Mesenchymal stem cell (in vitro differentiated cells and primary cell): ENCODE measurements around the gene GALNT7.

Experiments
- DNase-seq: peaks from one replicate; pipeline ENCODE4 v3.0.0-alpha.2; 2013
- H2AFZ ChIP-seq: one replicate; pipeline ENCODE4 v1.6.1; 2013; ENCODE audit warnings: low read depth, mild to moderate bottlenecking, control low read depth, inconsistent platforms, low read length, moderate library complexity
- H2AK5ac ChIP-seq: 2 replicates; pipeline ENCODE4 v1.6.1; 2013; ENCODE audit warnings: low read length, moderate library complexity, mild to moderate bottlenecking, inconsistent platforms; ENCODE audit not compliant: severe bottlenecking
- H2BK120ac ChIP-seq: one replicate; pipeline ENCODE4 v1.6.1; 2013; ENCODE audit warnings: low read depth, mild to moderate bottlenecking, inconsistent platforms, low read length, moderate library complexity
- H2BK12ac ChIP-seq, 2 experiments: one replicate each; pipeline ENCODE4 v1.6.1; 2013; ENCODE audit warnings: inconsistent platforms in 2 of 2, low read length in 2 of 2, mild to moderate bottlenecking in 2 of 2, moderate library complexity in 2 of 2, control low read depth in 1 of 2
- H2BK15ac ChIP-seq: one replicate; pipeline ENCODE4 v1.6.1; 2013; ENCODE audit warnings: mild to moderate bottlenecking, low read depth, inconsistent platforms; ENCODE audit not compliant: poor library complexity, severe bottlenecking
- H2BK5ac ChIP-seq: 2 replicates; pipeline ENCODE4 v1.6.1; 2013; ENCODE audit warnings: low read depth, mild to moderate bottlenecking, low read length, control low read depth, inconsistent platforms; ENCODE audit not compliant: poor library complexity, severe bottlenecking
- H3K14ac ChIP-seq, 2 experiments: one replicate each; pipeline ENCODE4 v1.6.1; 2013; ENCODE audit warnings: inconsistent platforms in 2 of 2, low read length in 2 of 2, control low read depth in 1 of 2, mild to moderate bottlenecking in 1 of 2, moderate library complexity in 1 of 2
- H3K18ac ChIP-seq, 2 experiments: one replicate each; pipeline ENCODE4 v1.6.1; 2013; ENCODE audit warnings: inconsistent platforms in 2 of 2, low read length in 2 of 2, control low read depth in 1 of 2, low read depth in 1 of 2, mild to moderate bottlenecking in 1 of 2
- H3K23ac ChIP-seq, 2 experiments: one replicate each; pipeline ENCODE4 v1.6.1; 2013; ENCODE audit warnings: inconsistent platforms in 2 of 2, low read length in 2 of 2, mild to moderate bottlenecking in 2 of 2, moderate library complexity in 2 of 2, control low read depth in 1 of 2
- H3K27ac ChIP-seq: 2 replicates; pipeline ENCODE4 v1.5.1; 2013; ENCODE audit warnings: mild to moderate bottlenecking, moderate library complexity, low read length, control low read depth, inconsistent platforms; ENCODE audit not compliant: poor library complexity, severe bottlenecking
- H3K27me3 ChIP-seq, 2 experiments: 2 replicates each; pipeline versions ENCODE4 v1.6.1 to v1.7.0; 2013; ENCODE audit warnings: low read length in 2 of 2, mild to moderate bottlenecking in 2 of 2, moderate library complexity in 2 of 2, control low read depth in 1 of 2, inconsistent platforms in 1 of 2; ENCODE audit not compliant: control insufficient read depth in 1 of 2, insufficient read depth in 1 of 2
- H3K36me3 ChIP-seq, 2 experiments: 2 replicates each; pipeline versions ENCODE4 v1.6.1 to v1.7.0; 2013; ENCODE audit warnings: low read length in 2 of 2, control low read depth in 1 of 2, inconsistent platforms in 1 of 2, low read depth in 1 of 2, mild to moderate bottlenecking in 1 of 2; ENCODE audit not compliant: insufficient read depth in 2 of 2, control insufficient read depth in 1 of 2
- H3K4ac ChIP-seq, 2 experiments: one replicate each; pipeline ENCODE4 v1.6.1; 2013; ENCODE audit warnings: inconsistent platforms in 2 of 2, low read length in 2 of 2, mild to moderate bottlenecking in 2 of 2, moderate library complexity in 2 of 2, control low read depth in 1 of 2, low read depth in 1 of 2
- H3K4me1 ChIP-seq: 2 replicates; pipeline ENCODE4 v1.6.1; 2013; ENCODE audit warnings: low read depth, low read length, control low read depth; ENCODE audit not compliant: control insufficient read depth, insufficient read depth
- H3K4me2 ChIP-seq: 2 replicates; pipeline ENCODE4 v1.6.1; 2013; ENCODE audit warnings: low read length, mild to moderate bottlenecking, inconsistent platforms; ENCODE audit not compliant: poor library complexity, severe bottlenecking
- H3K4me3 ChIP-seq, 2 experiments: 2 replicates each; pipeline versions ENCODE4 v1.5.1 to v1.7.0; 2013; ENCODE audit warnings: low read length in 2 of 2, mild to moderate bottlenecking in 2 of 2, control low read depth in 1 of 2, low read depth in 1 of 2; ENCODE audit not compliant: insufficient read depth in 1 of 2
- H3K79me1 ChIP-seq: replicated peaks from 2 replicates; pipeline ENCODE4 v1.6.1; 2013; ENCODE audit warnings: mild to moderate bottlenecking, control low read depth, low read length, inconsistent platforms; ENCODE audit not compliant: poor library complexity, severe bottlenecking
- H3K9ac ChIP-seq: 2 replicates; pipeline ENCODE4 v1.7.0; 2013; ENCODE audit warnings: mild to moderate bottlenecking, low read length, moderate library complexity
- H3K9me3 ChIP-seq: 2 replicates; pipeline ENCODE4 v1.7.0; 2013; ENCODE audit warnings: mild to moderate bottlenecking, low read length; ENCODE audit not compliant: control insufficient read depth
- H4K8ac ChIP-seq: one replicate; pipeline ENCODE4 v1.6.1; 2013; ENCODE audit warnings: inconsistent platforms, mild to moderate bottlenecking, low read length, moderate library complexity
- H4K91ac ChIP-seq: one replicate; pipeline ENCODE4 v1.6.1; 2013; ENCODE audit warnings: mild to moderate bottlenecking, low read length, inconsistent platforms
- WGBS: methylation state at CpG from one replicate; pipeline ENCODE4 v1.1.7; 2013; ENCODE audit warnings: mixed read lengths; 5-methylcytosine and 5-hydroxymethylcytosine counted together

Gene GALNT7

DNA sequence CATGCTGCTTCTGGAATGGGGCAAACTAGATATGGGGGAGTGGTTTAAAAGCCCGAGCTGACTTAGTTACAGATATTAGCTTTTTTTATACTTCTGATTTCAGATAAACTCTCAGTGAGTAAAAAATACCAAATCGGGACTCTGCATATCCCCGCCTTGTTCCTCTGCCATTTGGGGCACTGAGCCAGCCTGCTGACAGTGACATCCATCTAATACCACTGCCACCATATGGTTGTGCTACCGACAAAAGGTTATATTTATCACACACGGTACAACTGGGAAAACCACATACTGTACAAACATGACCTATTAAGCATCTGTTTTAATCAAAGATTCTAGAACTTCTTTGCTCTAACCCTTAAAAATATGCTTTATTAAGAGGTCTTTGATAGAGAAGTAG lies 78.7 kb downstream of the GALNT7 start:
- Histone ChIP-seq H2AK5ac (no peak overlapping the region), H3K18ac (no peak overlapping the region), H3K4me3 (no peak overlapping the region), H3K9me3 (no peaks in the 10 kb centered on the region), H3K79me1 (peaks cover 13% of the 10 kb centered on the region), H3K4ac (no peak overlapping the region), H2BK120ac (no peak overlapping the region), H4K8ac (no peak overlapping the region), H3K23ac (no peak overlapping the region), H3K14ac (no peak overlapping the region), H3K36me3 (peaks cover 4 to 10% of the 10 kb centered on the region in 2 experiments), H3K27me3 (peaks cover 0 to 5% of the 10 kb centered on the region in 2 experiments), H2AFZ (no peak overlapping the region), H3K9ac (no peak overlapping the region), H3K4me1 (peaks cover 9% of the 10 kb centered on the region), H3K27ac (no peak overlapping the region), H2BK5ac (no peak overlapping the region), H2BK12ac (no peak overlapping the region), H3K4me2 (no peak overlapping the region), H4K91ac (no peak overlapping the region), H2BK15ac (no peak overlapping the region)
- WGBS: 97% methylated on average over 4 of the region's 5 CpGs
- DNase-seq: no peak

DNA sequence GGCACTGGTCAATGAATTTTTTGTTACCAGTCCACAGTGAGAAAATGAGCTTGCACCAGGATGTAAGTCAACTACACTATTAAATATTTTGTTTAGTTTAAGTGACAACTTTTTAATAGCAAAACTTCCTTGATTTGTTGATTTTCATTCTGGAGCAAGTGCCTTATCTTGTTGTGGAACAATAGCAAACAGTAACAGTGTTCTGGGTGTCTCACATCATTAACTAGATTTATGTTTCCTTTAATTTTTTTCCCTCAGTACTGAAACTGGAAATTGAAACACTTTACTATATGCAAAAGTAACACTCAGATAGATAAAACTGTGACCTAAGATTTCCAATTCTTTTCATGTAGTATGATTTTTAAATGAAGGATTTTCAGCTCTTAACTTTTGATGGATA lies 80.1 kb downstream of the GALNT7 start:
- Histone ChIP-seq H4K8ac (no peak overlapping the region), H2BK15ac (no peak overlapping the region), H3K18ac (no peak overlapping the region), H3K14ac (no peak overlapping the region), H3K36me3 (peaks cover 4 to 10% of the 10 kb centered on the region in 2 experiments), H3K4ac (no peak overlapping the region), H3K9me3 (peaks cover 2% of the 10 kb centered on the region), H2BK120ac (no peak overlapping the region), H2AK5ac (no peak overlapping the region), H4K91ac (no peak overlapping the region), H3K79me1 (peaks cover 11% of the 10 kb centered on the region), H3K9ac (no peak overlapping the region), H3K27ac (no peak overlapping the region), H2AFZ (no peak overlapping the region), H3K4me3 (no peak overlapping the region), H2BK12ac (no peak overlapping the region), H2BK5ac (no peak overlapping the region), H3K4me2 (no peak overlapping the region), H3K27me3 (peaks cover 0 to 5% of the 10 kb centered on the region in 2 experiments), H3K23ac (no peak overlapping the region), H3K4me1 (peaks cover 6% of the 10 kb centered on the region)
- no peak for DNase-seq

DNA sequence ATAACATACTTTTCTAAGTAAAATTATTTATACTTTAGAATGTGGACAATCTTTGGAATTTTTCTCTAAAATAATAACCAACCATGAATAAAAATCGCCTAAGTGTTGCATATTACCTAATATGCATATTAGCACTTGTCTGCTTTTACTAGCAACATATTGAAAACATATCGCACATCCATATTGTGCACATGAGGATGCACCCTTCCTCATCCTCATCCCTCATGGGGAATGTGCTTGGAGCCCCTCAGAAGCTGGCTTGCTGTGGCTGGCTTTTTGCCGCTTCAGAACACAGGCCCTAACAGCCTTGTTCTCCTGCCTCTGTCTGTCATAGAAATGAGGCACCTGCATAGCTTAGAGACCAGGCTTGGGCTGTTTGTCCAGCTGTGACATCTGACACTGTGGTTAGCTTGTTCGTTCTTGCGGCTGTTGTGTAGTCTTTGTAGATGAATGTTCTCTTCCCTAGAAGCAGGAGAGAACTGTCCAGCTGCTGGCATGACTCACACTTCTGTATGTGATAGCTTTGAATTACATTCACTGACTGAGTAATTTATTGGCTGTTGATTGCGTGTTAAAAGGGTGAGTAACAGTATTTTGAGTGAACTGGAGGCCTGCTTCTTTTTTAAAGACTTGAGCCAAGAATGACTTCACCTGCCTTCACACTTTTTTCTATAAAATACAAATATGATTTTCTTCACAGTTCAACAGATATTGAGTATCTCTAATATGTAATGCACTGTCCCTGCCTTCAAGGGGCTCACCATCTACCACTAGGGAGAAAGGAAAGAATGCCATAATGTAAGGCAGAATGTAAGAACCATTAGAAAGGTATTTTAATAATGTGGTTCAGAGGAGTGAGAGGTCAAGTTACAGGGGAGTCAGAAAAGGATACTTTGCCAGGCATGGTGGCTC lies 83.7 kb downstream of the GALNT7 start:
- no peak overlapping the region for H2BK120ac ChIP-seq
- peaks cover 17% of the 10 kb centered on the region for H3K79me1 ChIP-seq
- no peak overlapping the region for H3K14ac ChIP-seq
- H3K4me2 ChIP-seq: peak overlapping the region; percentile 41
- H2BK12ac ChIP-seq: no peak overlapping the region
- peaks cover 2% of the 10 kb centered on the region for H3K9me3 ChIP-seq
- peak overlapping the region; percentile 94 for H3K27ac ChIP-seq
- H2BK5ac ChIP-seq: no peak overlapping the region
- H3K4ac ChIP-seq: no peak overlapping the region
- no peak overlapping the region for H4K8ac ChIP-seq
- peaks cover 7 to 16% of the 10 kb centered on the region in 2 experiments for H3K36me3 ChIP-seq
- WGBS: 32% methylated on average over 5 of the region's 6 CpGs
- no peak overlapping the region for H4K91ac ChIP-seq
- H3K27me3 ChIP-seq: peaks cover 0 to 5% of the 10 kb centered on the region in 2 experiments
- peak overlapping the region in 1 of 2 experiments; percentile 30 for H3K4me3 ChIP-seq
- peak; percentile 94 for DNase-seq
- no peak overlapping the region for H2AK5ac ChIP-seq
- no peak overlapping the region for H2BK15ac ChIP-seq
- H3K9ac ChIP-seq: no peak overlapping the region
- no peak overlapping the region for H2AFZ ChIP-seq
- no peak overlapping the region for H3K18ac ChIP-seq
- no peak overlapping the region for H3K23ac ChIP-seq
- H3K4me1 ChIP-seq: peaks cover 4% of the 10 kb centered on the region

GRCh38 chr4:173253561-173253960 lies 85.0 kb downstream of the GALNT7 start:
- Histone ChIP-seq H2AFZ (no peak overlapping the region), H3K9me3 (peaks cover 2% of the 10 kb centered on the region), H2BK5ac (no peak overlapping the region), H3K18ac (no peak overlapping the region), H3K36me3 (peaks cover 3 to 11% of the 10 kb centered on the region in 2 experiments), H3K4me1 (peaks cover 4% of the 10 kb centered on the region), H2AK5ac (peak overlapping the region; percentile 89), H4K8ac (no peak overlapping the region), H3K4me3 (no peak overlapping the region), H3K4me2 (no peak overlapping the region), H3K27ac (peak overlapping the region; percentile 82), H2BK15ac (no peak overlapping the region), H3K27me3 (peaks cover 0 to 5% of the 10 kb centered on the region in 2 experiments), H3K9ac (no peak overlapping the region), H2BK120ac (no peak overlapping the region), H4K91ac (no peak overlapping the region), H3K23ac (no peak overlapping the region), H2BK12ac (no peak overlapping the region), H3K14ac (no peak overlapping the region), H3K79me1 (peaks cover 15% of the 10 kb centered on the region), H3K4ac (no peak overlapping the region)
- DNase-seq: no peak
- 96% methylated on average over 2 of the region's 2 CpGs for WGBS
